Fibroblast of lung (primary cell): ENCODE results near the gene TSPAN1. TPM values are rescaled to one million over a fixed set of nuclear protein-coding genes. Genes with fewer than 3 reads are reported as not detected.
A peak's percentile ranks its signal among the peaks of the same experiment; 100 is the strongest.

Source experiments
- DNase-seq, 2 donors: peaks; one replicate each; pipeline versions ENCODE4 v3.0.0 to v3.0.0-alpha.2; 2010; ENCODE audit warnings: low read depth in 2 of 2
- H2AFZ ChIP-seq: 2 replicates; pipeline ENCODE4 v1.5.1; 2012; ENCODE audit warnings: low read length, control low read depth, inconsistent platforms
- H3K27ac ChIP-seq: 2 replicates; pipeline ENCODE4 v1.5.1; 2011; ENCODE audit warnings: low read length, control low read depth; ENCODE audit not compliant: insufficient read depth
- H3K27me3 ChIP-seq: 2 replicates; pipeline ENCODE4 v1.5.1; 2011; ENCODE audit warnings: mild to moderate bottlenecking, low read length; ENCODE audit not compliant: control insufficient read depth, insufficient read depth
- H3K36me3 ChIP-seq: 2 replicates; pipeline ENCODE4 v1.5.1; 2011; ENCODE audit warnings: low read length; ENCODE audit not compliant: control insufficient read depth, insufficient read depth
- H3K4me1 ChIP-seq: 2 replicates; pipeline ENCODE4 v1.5.1; 2011; ENCODE audit warnings: low read length; ENCODE audit not compliant: control insufficient read depth, insufficient read depth; ENCODE audit errors: extremely low read depth
- H3K4me2 ChIP-seq: 2 replicates; pipeline ENCODE4 v1.5.1; 2011; ENCODE audit warnings: low read length, control low read depth; ENCODE audit not compliant: insufficient read depth; ENCODE audit errors: extremely low read depth
- H3K4me3 ChIP-seq, 4 experiments: fragments of 200-600 bp in 1 of 4; sonication (generic) in 1 of 4; replicated peaks in 1 of 4; 2 replicates each; pipeline ENCODE4 v1.5.1; 2011 to 2016; ENCODE audit warnings: low read length in 4 of 4, low read depth in 3 of 4, mild to moderate bottlenecking in 3 of 4, control low read depth in 2 of 4, inconsistent platforms in 1 of 4, mixed read lengths in 1 of 4; ENCODE audit not compliant: insufficient read depth in 1 of 4; ENCODE audit errors: control extremely low read depth in 1 of 4
- H3K79me2 ChIP-seq: 2 replicates; pipeline ENCODE4 v1.5.1; 2012; ENCODE audit warnings: mild to moderate bottlenecking, low read length, inconsistent platforms; ENCODE audit not compliant: control insufficient read depth, insufficient read depth
- H3K9ac ChIP-seq: 2 replicates; pipeline ENCODE4 v1.5.1; 2011; ENCODE audit warnings: mild to moderate bottlenecking, low read length, control low read depth; ENCODE audit not compliant: insufficient read depth
- H3K9me3 ChIP-seq: 2 replicates; pipeline ENCODE4 v1.5.1; 2012; ENCODE audit warnings: low read depth, low read length; ENCODE audit not compliant: control insufficient read depth, insufficient read depth
- H4K20me1 ChIP-seq: 2 replicates; pipeline ENCODE4 v1.5.1; 2011; ENCODE audit warnings: low read length; ENCODE audit not compliant: control insufficient read depth, insufficient read depth; ENCODE audit errors: extremely low read depth
- EZH2 ChIP-seq: IDR thresholded peaks from 2 replicates; pipeline ENCODE4 v1.5.1; 2012; ENCODE audit warnings: low read length, control low read depth, mild to moderate bottlenecking; ENCODE audit errors: missing control alignments
- polyA plus RNA-seq, 2 donors: library from polyadenylated mRNA; depleted of rRNA in 1 of 2; stranded (reverse) in 1 of 2; unstranded in 1 of 2; fragments of >200 nt; gene quantifications; 2 replicates each; pipeline ENCODE4 v1.2.1, GENCODE V29; 2011 to 2012; ENCODE audit warnings: missing spikeins in 1 of 2
- total RNA-seq: library from RNA; depleted of rRNA; stranded (reverse); fragments of >200 nt; gene quantifications from 2 replicates; pipeline ENCODE4 v1.2.1, GENCODE V29; 2014
- TF ChIP-seq, protein P1 (sequence below), 2 donors: IDR thresholded peaks in 1 of 2; conservative IDR thresholded peaks in 1 of 2; 1 replicate in 1 of 2; 2 replicates in 1 of 2; pipeline ENCODE4 v1.5.1; 2011 to 2012; ENCODE audit warnings: low read length in 2 of 2, control low read depth in 1 of 2, inconsistent platforms in 1 of 2, low read depth in 1 of 2, mild to moderate bottlenecking in 1 of 2

TSPAN1 gene
- total and polyA plus RNA-seq, 2 donors (not counting 1 experiment from before 2014, with no cell fraction given), result 0.17 to 0.94 TPM

DNA sequence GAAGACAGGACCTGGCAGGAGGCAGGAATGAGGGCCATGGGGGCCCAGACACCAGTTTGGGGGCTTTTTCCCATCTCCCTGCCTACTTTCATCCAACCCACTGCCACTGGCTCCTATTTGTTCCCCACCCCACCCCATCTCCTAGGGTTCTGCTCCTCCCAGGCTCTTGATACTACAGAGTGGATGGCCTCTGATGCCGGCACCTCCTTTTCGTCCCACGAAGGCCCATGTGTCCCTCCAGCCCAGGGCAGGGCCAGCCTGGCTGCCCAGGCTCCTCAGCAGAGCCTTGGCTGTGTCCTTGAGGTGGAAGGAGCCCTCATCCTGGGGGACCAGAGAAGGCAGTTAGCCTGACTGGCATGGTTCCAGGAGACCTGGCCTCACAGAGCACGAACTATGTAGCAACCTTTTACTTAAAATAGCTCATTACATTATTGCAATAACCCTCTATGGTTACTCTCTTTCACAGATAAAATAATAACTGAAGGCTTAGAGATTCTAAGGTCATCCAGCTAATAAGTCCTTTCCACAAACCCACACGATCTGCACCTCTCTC is 19.8 kb downstream of the TSPAN1 start:
- Histone ChIP-seq H3K4me2 (no peak overlapping the region), H3K27ac (no peak overlapping the region), H3K79me2 (peaks cover 2% of the 10 kb centered on the region), H3K36me3 (peaks cover 20% of the 10 kb centered on the region), H3K4me1 (peaks cover 2% of the 10 kb centered on the region), H3K4me3 (no peak overlapping the region), H4K20me1 (no peaks in the 10 kb centered on the region), H3K9ac (no peak overlapping the region), H2AFZ (no peak overlapping the region), H3K9me3 (no peaks in the 10 kb centered on the region), H3K27me3 (no peaks in the 10 kb centered on the region)
- TF ChIP-seq EZH2, result no peak
- TF ChIP-seq, protein P1, sequence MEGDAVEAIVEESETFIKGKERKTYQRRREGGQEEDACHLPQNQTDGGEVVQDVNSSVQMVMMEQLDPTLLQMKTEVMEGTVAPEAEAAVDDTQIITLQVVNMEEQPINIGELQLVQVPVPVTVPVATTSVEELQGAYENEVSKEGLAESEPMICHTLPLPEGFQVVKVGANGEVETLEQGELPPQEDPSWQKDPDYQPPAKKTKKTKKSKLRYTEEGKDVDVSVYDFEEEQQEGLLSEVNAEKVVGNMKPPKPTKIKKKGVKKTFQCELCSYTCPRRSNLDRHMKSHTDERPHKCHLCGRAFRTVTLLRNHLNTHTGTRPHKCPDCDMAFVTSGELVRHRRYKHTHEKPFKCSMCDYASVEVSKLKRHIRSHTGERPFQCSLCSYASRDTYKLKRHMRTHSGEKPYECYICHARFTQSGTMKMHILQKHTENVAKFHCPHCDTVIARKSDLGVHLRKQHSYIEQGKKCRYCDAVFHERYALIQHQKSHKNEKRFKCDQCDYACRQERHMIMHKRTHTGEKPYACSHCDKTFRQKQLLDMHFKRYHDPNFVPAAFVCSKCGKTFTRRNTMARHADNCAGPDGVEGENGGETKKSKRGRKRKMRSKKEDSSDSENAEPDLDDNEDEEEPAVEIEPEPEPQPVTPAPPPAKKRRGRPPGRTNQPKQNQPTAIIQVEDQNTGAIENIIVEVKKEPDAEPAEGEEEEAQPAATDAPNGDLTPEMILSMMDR (conservative IDR thresholded peaks at IDR 0.05 in 1 of 2, IDR thresholded peaks at IDR 0.05 in 1 of 2; ENCODE audit: low read depth in 1 of 2, low read length in 2 of 2), result no peak
- DNase-seq, result no peak

DNA sequence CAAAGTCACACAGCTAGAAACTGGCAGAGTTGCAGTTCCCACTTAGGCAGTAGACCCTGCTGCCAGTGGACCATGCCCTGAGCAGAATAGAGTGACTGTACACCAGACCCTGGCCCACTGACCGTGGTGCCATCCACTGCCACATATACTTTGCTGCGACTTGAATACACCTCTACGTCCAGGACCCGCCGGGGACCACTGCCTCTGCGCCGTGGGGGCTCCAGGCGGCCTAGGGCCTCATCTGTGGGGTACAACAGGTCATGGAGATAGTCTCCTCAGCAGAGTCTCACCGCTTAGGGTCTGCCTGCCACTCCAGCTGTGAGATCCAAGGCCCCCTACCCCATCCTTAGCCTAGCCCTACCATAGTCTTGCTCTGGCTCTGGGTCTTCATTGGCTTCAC is 21.7 kb downstream of the TSPAN1 start:
- no peaks in the 10 kb centered on the region for H4K20me1 ChIP-seq
- no peak overlapping the region for H3K9ac ChIP-seq
- no peak overlapping the region for H3K27ac ChIP-seq
- no peak for DNase-seq
- no peaks in the 10 kb centered on the region for H3K9me3 ChIP-seq
- peaks cover 2% of the 10 kb centered on the region for H3K79me2 ChIP-seq
- peaks cover 2% of the 10 kb centered on the region for H3K4me1 ChIP-seq
- no peak overlapping the region for H3K4me2 ChIP-seq
- peaks cover 17% of the 10 kb centered on the region for H3K36me3 ChIP-seq
- H2AFZ ChIP-seq, result no peak overlapping the region
- no peaks in the 10 kb centered on the region for H3K27me3 ChIP-seq
- no peak overlapping the region for H3K4me3 ChIP-seq
- no peak for TF ChIP-seq EZH2
- TF ChIP-seq, protein P1 (conservative IDR thresholded peaks at IDR 0.05 in 1 of 2, IDR thresholded peaks at IDR 0.05 in 1 of 2; ENCODE audit: low read depth in 1 of 2, low read length in 2 of 2), result no peak

DNA sequence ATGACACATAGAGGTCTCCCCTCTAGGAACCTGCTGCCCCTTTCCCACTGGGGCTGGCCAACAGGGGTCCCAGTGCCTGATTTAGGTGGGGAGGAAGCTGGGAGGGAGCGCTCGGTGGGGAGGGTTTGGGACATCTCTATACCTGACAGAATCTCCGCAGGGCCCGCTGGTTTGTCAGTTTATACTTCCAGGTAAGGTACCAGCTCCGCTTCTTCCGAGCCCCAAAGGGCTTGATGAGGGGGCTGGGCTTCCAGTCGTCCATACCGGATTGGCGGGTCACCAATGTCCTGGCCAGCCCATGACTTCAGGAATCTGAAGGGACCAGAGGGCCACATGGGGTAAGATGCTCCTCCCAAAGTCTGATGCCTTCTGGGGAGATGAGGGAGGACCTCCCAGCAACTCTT is 22.7 kb downstream of the TSPAN1 start:
- DNase-seq, result no peak
- Histone ChIP-seq H3K27me3 (no peaks in the 10 kb centered on the region), H3K4me2 (peak overlapping the region; percentile 71), H3K27ac (peak overlapping the region; percentile 48), H4K20me1 (no peaks in the 10 kb centered on the region), H3K4me3 (peak overlapping the region; percentile 60 to 91 (median 74)), H3K9ac (peak overlapping the region; percentile 81), H3K4me1 (peaks cover 2% of the 10 kb centered on the region), H3K36me3 (peaks cover 15% of the 10 kb centered on the region), H2AFZ (peak overlapping the region; percentile 56), H3K9me3 (no peaks in the 10 kb centered on the region), H3K79me2 (peaks cover 2% of the 10 kb centered on the region)
- TF ChIP-seq EZH2, result no peak
- TF ChIP-seq, protein P1 (conservative IDR thresholded peaks at IDR 0.05 in 1 of 2, IDR thresholded peaks at IDR 0.05 in 1 of 2; ENCODE audit: low read depth in 1 of 2, low read length in 2 of 2), result no peak
